GM21528 (cell line): ENCODE data around the gene ALK.

ENCODE experiments used
- ATAC-seq: cut with Tn5 transposase; IDR thresholded peaks from one replicate; pipeline ENCODE4 v1.9.1; 2021; ENCODE audit warnings: mild to moderate bottlenecking, moderate library complexity; ENCODE audit not compliant: unreplicated experiment, low FRiP score

The ALK gene

GRCh38 chr2:29353403-29353991 is 567.9 kb downstream of the ALK start:
- ATAC-seq: no peak

GRCh38 chr2:29351916-29352591 is 569.3 kb downstream of the ALK start:
- ATAC-seq: no peak

GRCh38 chr2:29351248-29351647 is 570.1 kb downstream of the ALK start:
- no peak for ATAC-seq

- ATAC-seq: no peak
Measured at GRCh38 chr2:29349316-29350030, 571.9 kb downstream of the ALK start.

- ATAC-seq: no peak
Measured at GRCh38 chr2:29347774-29348461, 573.5 kb downstream of the ALK start.

GRCh38 chr2:29345236-29345635 is 576.1 kb downstream of the ALK start:
- ATAC-seq: no peak

- ATAC-seq: no peak
Measured at GRCh38 chr2:29343830-29344229, 577.6 kb downstream of the ALK start.

GRCh38 chr2:29336341-29337241 is 584.8 kb downstream of the ALK start:
- no peak for ATAC-seq

- ATAC-seq: no peak
Measured at GRCh38 chr2:29335396-29335795, 586.0 kb downstream of the ALK start.

- no peak for ATAC-seq
Measured at GRCh38 chr2:29334706-29335105, 586.7 kb downstream of the ALK start.

GRCh38 chr2:29332540-29332939 is 588.8 kb downstream of the ALK start:
- ATAC-seq: no peak

GRCh38 chr2:29329899-29330298 is 591.5 kb downstream of the ALK start:
- no peak for ATAC-seq

GRCh38 chr2:29326926-29327325 is 594.5 kb downstream of the ALK start:
- ATAC-seq: no peak

GRCh38 chr2:29325544-29325943 is 595.8 kb downstream of the ALK start:
- ATAC-seq: no peak

GRCh38 chr2:29323961-29324360 is 597.4 kb downstream of the ALK start:
- ATAC-seq: no peak

- no peak for ATAC-seq
Measured at GRCh38 chr2:29323301-29323700, 598.1 kb downstream of the ALK start.

GRCh38 chr2:29322011-29322410 is 599.4 kb downstream of the ALK start:
- no peak for ATAC-seq

- no peak for ATAC-seq
Measured at GRCh38 chr2:29317801-29318485, 603.4 kb downstream of the ALK start.

- ATAC-seq: no peak
Measured at GRCh38 chr2:29317077-29317517, 604.3 kb downstream of the ALK start.
